K562 (cell line): Measurements from ENCODE around the gene MCM6. TPM values are rescaled to one million over a fixed set of nuclear protein-coding genes. Genes with fewer than 3 reads are reported as not detected.

ENCODE experiments used
- ATAC-seq: fragments of 200-7000 bp; cut with Tn5 transposase; 3 replicates; pipeline ENCODE4 v1.9.1; 2020; ENCODE audit warnings: moderate library complexity
- BruUV-seq: library from RNA; stranded (reverse); fragments of 400-500 nt; replicated peaks from 2 replicates; lab custom pipeline; 2021; lab: Mats Ljungman, UMichigan
- CTCF ChIA-PET: fragments of 300-600 bp; formaldehyde crosslinking; extraction: SDS; loops from one replicate; lab custom pipeline; 2021; ENCODE audit warnings: low intra/inter-chr PET ratio; lab: Yijun Ruan, JAX
- POLR2A ChIA-PET: fragments of 300-600, 350-650 bp; sonication (Branson Sonifier 250); formaldehyde crosslinking; extraction: SDS; loops from one replicate; lab custom pipeline; 2021; ENCODE audit warnings: antibody characterized with exemption, inconsistent platforms; lab: Yijun Ruan, JAX
- DNase-seq, 4 experiments: peaks; one replicate each; pipeline versions ENCODE4 v3.0.0 to v3.0.0-alpha.2; 2011 to 2018; ENCODE audit warnings: low spot score in 3 of 4, mixed read lengths in 3 of 4; ENCODE audit errors: extremely low read depth in 1 of 4
- FAIRE-seq: peaks from 2 replicates; lab custom pipeline; 2011; peaks lifted over from hg19 to GRCh38; lab: Jason Lieb, UNC
- H2AFZ ChIP-seq: 2 replicates; pipeline ENCODE4 v1.6.0; 2011; ENCODE audit warnings: low read depth, low read length, control low read depth, inconsistent platforms
- H3K27ac ChIP-seq: fragments of 200-600 bp; 3 replicates; pipeline ENCODE4 v1.8.0; 2011; ENCODE audit warnings: low read depth, mild to moderate bottlenecking, control low read depth, inconsistent platforms, low read length, moderate library complexity, mixed read lengths; ENCODE audit errors: extremely low read depth
- H3K27me3 ChIP-seq, 2 experiments: fragments of 300-600 bp in 1 of 2; 2 replicates in 1 of 2; 3 replicates in 1 of 2; pipeline versions ENCODE4 v1.6.0 to v1.8.0; 2011; ENCODE audit warnings: inconsistent platforms in 2 of 2, low read length in 2 of 2, mild to moderate bottlenecking in 1 of 2, mixed read lengths in 1 of 2, moderate library complexity in 1 of 2; ENCODE audit not compliant: control insufficient read depth in 2 of 2, insufficient read depth in 2 of 2
- H3K36me3 ChIP-seq: fragments of 300-600 bp; 3 replicates; pipeline ENCODE4 v1.8.0; 2011; ENCODE audit warnings: mild to moderate bottlenecking, low read length, inconsistent platforms; ENCODE audit not compliant: control insufficient read depth, insufficient read depth
- H3K4me1 ChIP-seq, 2 experiments: fragments of 200-600 bp in 1 of 2; replicated peaks in 1 of 2; 2 replicates in 1 of 2; 3 replicates in 1 of 2; pipeline versions ENCODE4 v1.5.1 to v1.8.0; 2011; ENCODE audit warnings: inconsistent platforms in 2 of 2, low read length in 2 of 2, mild to moderate bottlenecking in 1 of 2, mixed read lengths in 1 of 2, moderate library complexity in 1 of 2; ENCODE audit not compliant: control insufficient read depth in 2 of 2, insufficient read depth in 2 of 2
- H3K4me2 ChIP-seq: 2 replicates; pipeline ENCODE4 v1.6.1; 2011; ENCODE audit warnings: low read length, control low read depth, inconsistent platforms, mixed read lengths; ENCODE audit not compliant: insufficient read depth
- H3K4me3 ChIP-seq: fragments of 200-600 bp; sonication (generic), shearing (Covaris generic); 2 replicates; pipeline ENCODE4 v1.5.1; 2016; ENCODE audit warnings: control low read depth, inconsistent platforms
- H3K79me2 ChIP-seq: fragments of 200-600 bp; 3 replicates; pipeline ENCODE4 v1.8.0; 2011; ENCODE audit warnings: low read length, inconsistent platforms; ENCODE audit not compliant: control insufficient read depth, insufficient read depth
- H3K9ac ChIP-seq, 2 experiments: 2 replicates each; pipeline versions ENCODE4 v1.6.0 to v1.6.1; 2011; ENCODE audit warnings: low read depth in 2 of 2, low read length in 2 of 2, control low read depth in 1 of 2, inconsistent platforms in 1 of 2, mild to moderate bottlenecking in 1 of 2, mixed read lengths in 1 of 2; ENCODE audit not compliant: insufficient read depth in 1 of 2
- H3K9me1 ChIP-seq: one replicate; pipeline ENCODE4 v1.6.0; 2011; ENCODE audit warnings: inconsistent platforms, mild to moderate bottlenecking, low read length, moderate library complexity; ENCODE audit not compliant: control insufficient read depth, insufficient read depth
- H3K9me3 ChIP-seq: replicated peaks from 2 replicates; pipeline ENCODE4 v1.5.1; 2011; ENCODE audit warnings: low read depth, low read length, inconsistent platforms; ENCODE audit not compliant: control insufficient read depth, insufficient read depth
- H4K20me1 ChIP-seq: replicated peaks from 2 replicates; pipeline ENCODE4 v1.6.1; 2011; ENCODE audit warnings: low read length, inconsistent platforms, mixed read lengths; ENCODE audit not compliant: control insufficient read depth, insufficient read depth
- ARHGAP35 ChIP-seq: fragments of 450-650 bp; IDR thresholded peaks from 2 replicates; pipeline ENCODE4 v1.6.1; 2018; ENCODE audit not compliant: partially characterized antibody
- BDP1 ChIP-seq: IDR thresholded peaks from 3 replicates; pipeline ENCODE4 v1.6.1; 2011; ENCODE audit not compliant: insufficient read length, insufficient read depth
- BRD4 ChIP-seq: fragments of 200-600 bp; sonication (generic); IDR thresholded peaks from 2 replicates; pipeline ENCODE4 v1.6.1; 2017; ENCODE audit warnings: inconsistent platforms
- CHCHD3 ChIP-seq: fragments of 250-450 bp; sonication (Bioruptor Pico); IDR thresholded peaks from 2 replicates; pipeline ENCODE4 v2.1.2; 2022; ENCODE audit warnings: mild to moderate bottlenecking
- ETV1 ChIP-seq: fragments of 450-650 bp; conservative IDR thresholded peaks from 2 replicates; pipeline ENCODE4 v1.6.1; 2016; ENCODE audit warnings: missing genetic modification characterization, control low read depth, low read depth, missing compliant biosample characterization
- HNRNPL ChIP-seq: fragments of 200-400 bp; formaldehyde crosslinking; IDR thresholded peaks from 2 replicates; pipeline ENCODE4 v1.6.1; 2017; ENCODE audit warnings: low read depth, mild to moderate bottlenecking, low read length
- LEF1 ChIP-seq: fragments of 450-650 bp; IDR thresholded peaks from 2 replicates; pipeline ENCODE4 v1.6.1; 2016; ENCODE audit warnings: mild to moderate bottlenecking
- TEAD1 ChIP-seq, 2 experiments: fragments of 450-650 bp in 1 of 2; sonication (generic) in 1 of 2; formaldehyde crosslinking; IDR thresholded peaks; 2 replicates each; pipeline versions ENCODE4 v1.4.0 to v1.8.0; 2020 to 2022; ENCODE audit warnings: mild to moderate bottlenecking in 2 of 2, missing genetic modification reagents in 1 of 2
- ZNF347 ChIP-seq: fragments of 450-650 bp; formaldehyde crosslinking; IDR thresholded peaks from 2 replicates; pipeline ENCODE4 v1.4.0; 2020; ENCODE audit warnings: low read depth, mild to moderate bottlenecking, moderate library complexity
- ZNF584 ChIP-seq: fragments of 200-800 bp; sonication (Bioruptor generic); IDR thresholded peaks from 2 replicates; pipeline ENCODE4 v1.6.1; 2016; ENCODE audit warnings: low read depth, mild to moderate bottlenecking, missing genetic modification characterization, missing compliant biosample characterization
- WGBS: fragments of 100-300 bp; shearing (Covaris generic); methylation state at CpG from one replicate; pipeline ENCODE4 v1.1.6; 2016; ENCODE audit warnings: low coverage, mixed read lengths; ENCODE audit not compliant: insufficient coverage; ENCODE audit errors: missing lambda C conversion rate; 5-methylcytosine and 5-hydroxymethylcytosine counted together
- in situ Hi-C: fragments of 300-500 bp; cut with MboI; formaldehyde crosslinking; loops from 4 replicates; pipeline ENCODE4 v1.15.0; 2018; ENCODE audit warnings: inconsistent platforms, mixed read lengths
- intact Hi-C: fragments of 100-400 bp; cut with micrococcal nuclease; formaldehyde crosslinking; loops from 2 replicates; pipeline ENCODE4 v1.14.2; 2022
- polyA plus RNA-seq, 8 experiments: library from polyadenylated mRNA; depleted of rRNA in 4 of 8; stranded (reverse) in 5 of 8; unstranded in 3 of 8; fragments of >200 nt; fragmentation: Nextera tagmentation in 2 of 8; fragmentation: Illumina TruSeq in 1 of 8; extraction: Ambion mirVana in 2 of 8; extraction: Trizol in 1 of 8; gene quantifications; 2 replicates each; pipeline versions ENCODE4 v1.2.1 to v1.2.3, GENCODE V29; 2011 to 2014; ENCODE audit warnings: inconsistent platforms in 1 of 8, missing spikeins in 1 of 8
- total RNA-seq, 7 experiments: library from RNA; depleted of rRNA in 6 of 7; stranded (reverse); fragments of >200 nt in 6 of 7; fragmentation: Illumina TruSeq in 2 of 7; extraction: Trizol in 2 of 7; gene quantifications; 2 replicates each; pipeline versions ENCODE4 v1.2.1 to v1.2.3, GENCODE V29; 2011 to 2021; ENCODE audit warnings: low replicate concordance in 1 of 7
- TF ChIP-seq, protein P1 (sequence below): fragments of 450-650 bp; IDR thresholded peaks from 2 replicates; pipeline ENCODE4 v1.6.1; 2016; ENCODE audit warnings: borderline replicate concordance

Gene MCM6
- total and polyA plus RNA-seq, 9 of the 15 experiments (the other 6 are each of a cell fraction or from before 2014, with no cell fraction given) = 42.6 to 133 (median 82.4) TPM

DNA sequence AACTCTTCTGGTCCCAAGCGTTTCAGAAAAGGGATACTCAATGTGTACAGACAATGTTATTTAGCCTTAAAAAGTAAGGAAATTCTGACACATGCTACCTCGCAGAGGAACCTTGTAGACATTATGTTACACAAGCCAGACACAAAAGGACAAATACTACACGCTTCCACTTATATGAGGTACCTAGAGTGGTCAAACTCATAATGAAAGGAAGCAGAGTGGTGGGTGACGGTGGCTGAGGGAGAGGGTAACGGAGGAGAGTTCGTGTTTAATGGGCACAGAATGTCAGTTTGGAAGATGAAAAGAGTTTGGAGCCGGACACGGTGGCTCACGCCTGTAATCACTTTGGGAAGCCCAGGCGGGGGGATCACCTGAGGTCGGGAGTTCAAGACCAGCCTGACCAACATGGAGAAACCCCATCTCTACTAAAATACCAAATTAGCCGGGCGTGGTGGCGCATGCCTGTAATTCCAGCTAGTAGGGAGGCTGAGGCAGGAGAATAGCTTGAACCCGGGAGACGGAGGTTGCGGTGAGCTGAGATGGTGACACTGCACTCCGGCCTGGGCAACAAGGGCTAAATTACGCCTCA is 1.4 kb downstream of the MCM6 start:
- H4K20me1 ChIP-seq = 0 out of 2 replicates have a peak, but pooled peaks cover 7% of the 10 kb centered on the region
- H3K4me1 ChIP-seq = peaks cover 12 to 14% of the 10 kb centered on the region in 2 experiments; a peak in 4 of 5 replicates
- peaks cover 48% of the 10 kb centered on the region for H3K36me3 ChIP-seq
- H3K4me3 ChIP-seq = peak overlapping the region; percentile 82
- H2AFZ ChIP-seq = no peak overlapping the region
- intact Hi-C loops = loop anchor here (5.0 kb wide), 1 partner anchor 112 kb away; the partner anchor contains the start of gene DARS1
- peak overlapping the region; percentile 91 for H3K4me2 ChIP-seq
- whole genome bisulfite sequencing = 9% methylated on average over 19 of the region's 19 CpGs
- in situ Hi-C loops = no loop called here
- H3K9ac ChIP-seq = peak overlapping the region; percentile 92 to 97
- DNase-seq (peak in 1 of 4 experiments; percentile 13), ATAC-seq (peak; percentile 2; the same call in 1 of the 3 replicates), FAIRE-seq (peak; percentile 35)
- peaks cover 3% of the 10 kb centered on the region for H3K9me1 ChIP-seq
- ChIA-PET CTCF (no interaction called here), POLR2A (interaction anchor here (0.6 to 2.1 kb wide), 11 partner anchors 8 to 1424 kb away, joined by 3 to 18 read pairs (median 4); partner anchors contain the start of gene DARS1)
- TF ChIP-seq ZNF347 (CRISPR knock-in tag) (no peak), BRD4 (no peak), TEAD1 (CRISPR knock-in tag; IDR thresholded peaks at IDR 0.05) (no peak), CHCHD3 (CRISPR knock-in tag) (no peak), ETV1 (no peak), ZNF584 (CRISPR knock-in tag) (no peak), ARHGAP35 (no peak), BDP1 (no peak), HNRNPL (no peak), LEF1 (no peak)
- TF ChIP-seq, protein P1, sequence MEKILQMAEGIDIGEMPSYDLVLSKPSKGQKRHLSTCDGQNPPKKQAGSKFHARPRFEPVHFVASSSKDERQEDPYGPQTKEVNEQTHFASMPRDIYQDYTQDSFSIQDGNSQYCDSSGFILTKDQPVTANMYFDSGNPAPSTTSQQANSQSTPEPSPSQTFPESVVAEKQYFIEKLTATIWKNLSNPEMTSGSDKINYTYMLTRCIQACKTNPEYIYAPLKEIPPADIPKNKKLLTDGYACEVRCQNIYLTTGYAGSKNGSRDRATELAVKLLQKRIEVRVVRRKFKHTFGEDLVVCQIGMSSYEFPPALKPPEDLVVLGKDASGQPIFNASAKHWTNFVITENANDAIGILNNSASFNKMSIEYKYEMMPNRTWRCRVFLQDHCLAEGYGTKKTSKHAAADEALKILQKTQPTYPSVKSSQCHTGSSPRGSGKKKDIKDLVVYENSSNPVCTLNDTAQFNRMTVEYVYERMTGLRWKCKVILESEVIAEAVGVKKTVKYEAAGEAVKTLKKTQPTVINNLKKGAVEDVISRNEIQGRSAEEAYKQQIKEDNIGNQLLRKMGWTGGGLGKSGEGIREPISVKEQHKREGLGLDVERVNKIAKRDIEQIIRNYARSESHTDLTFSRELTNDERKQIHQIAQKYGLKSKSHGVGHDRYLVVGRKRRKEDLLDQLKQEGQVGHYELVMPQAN = no peak
- no peaks in the 10 kb centered on the region for H3K27me3 ChIP-seq
- H3K79me2 ChIP-seq = peaks cover 48% of the 10 kb centered on the region
- BruUV-seq = no TSS peak
- H3K9me3 ChIP-seq = no peaks in the 10 kb centered on the region
- peak overlapping the region; percentile 91; the same call in 2 of the 3 replicates for H3K27ac ChIP-seq
